Transverse colon (tissue), 4 donors: ENCODE data around the gene SMAD1. TPM values are rescaled to one million over a fixed set of nuclear protein-coding genes. Genes with fewer than 3 reads are reported as not detected.

Source experiments
- DNase-seq: peaks from one replicate; pipeline ENCODE4 v3.0.0-alpha.2; 2019
- H3K27ac ChIP-seq, 4 donors: fragments of 200-600 bp; sonication (generic); 2 replicates each; pipeline ENCODE4 v1.5.1; 2016 to 2018; ENCODE audit warnings: inconsistent platforms in 4 of 4
- H3K27me3 ChIP-seq: fragments of 200-600 bp; sonication (generic); 2 replicates; pipeline ENCODE4 v1.5.1; 2017; ENCODE audit warnings: inconsistent platforms
- H3K36me3 ChIP-seq, 4 donors: fragments of 200-600 bp; sonication (generic); 2 replicates each; pipeline ENCODE4 v1.5.1; 2017 to 2019; ENCODE audit warnings: inconsistent platforms in 4 of 4
- H3K4me1 ChIP-seq, 4 donors: fragments of 200-600 bp; sonication (generic); 2 replicates each; pipeline ENCODE4 v1.5.1; 2017 to 2020; ENCODE audit warnings: inconsistent platforms in 4 of 4
- H3K4me3 ChIP-seq, 4 donors: fragments of 200-600 bp; sonication (generic); 1 replicate in 1 of 4; 2 replicates in 3 of 4; pipeline versions ENCODE4 v1.5.1 to v1.6.1; 2017 to 2019; ENCODE audit warnings: inconsistent platforms in 4 of 4
- H3K9me3 ChIP-seq, 2 donors: fragments of 200-600 bp; sonication (generic); 2 replicates each; pipeline ENCODE4 v1.5.1; 2017 to 2019; ENCODE audit warnings: inconsistent platforms in 2 of 2
- EP300 ChIP-seq: sonication (generic); formaldehyde crosslinking; IDR thresholded peaks from one replicate; pipeline ENCODE4 v1.6.1; 2017; ENCODE audit warnings: antibody characterized with exemption, low read depth
- POLR2A ChIP-seq: fragments of 450-650 bp; IDR thresholded peaks from one replicate; pipeline ENCODE4 v1.6.1; 2016; ENCODE audit warnings: antibody characterized with exemption, mild to moderate bottlenecking, moderate library complexity
- POLR2AphosphoS5 ChIP-seq, 3 donors: sonication (generic); formaldehyde crosslinking; IDR thresholded peaks; one replicate each; pipeline ENCODE4 v1.6.1; 2016; ENCODE audit warnings: antibody characterized with exemption in 3 of 3
- WGBS, 2 donors: methylation state at CpG; one replicate each; pipeline ENCODE4 v1.1.5; 2018; ENCODE audit warnings: low coverage in 1 of 2; 5-methylcytosine and 5-hydroxymethylcytosine counted together
- in situ Hi-C, 4 donors: fragments of 200-750 bp; cut with MboI; loops; one replicate each; pipeline versions ENCODE4 v1.15.0 to v1.15.1; 2017; ENCODE audit warnings: low sequenced_read_pairs in 3 of 4, low pct_ligation_motif_present in 1 of 4, low pct_unique_long_range_greater_than_20kb in 1 of 4
- intact Hi-C: fragments of 100-400 bp; cut with DNase I; formaldehyde crosslinking; loops from one replicate; pipeline ENCODE4 v1.15.1; 2023; ENCODE audit warnings: low total_unique reads
- total RNA-seq, 4 donors: library from RNA; depleted of rRNA; stranded (reverse); fragments of >200 nt; gene quantifications; one replicate each; pipeline ENCODE4 v1.1.0, GENCODE V29; 2016
- TF ChIP-seq, protein P1 (sequence below), 5 experiments: fragments of 200-600 bp in 3 of 5; fragments of 450-650 bp in 2 of 5; sonication (generic) in 3 of 5; IDR thresholded peaks; 1 replicate in 2 of 5; 2 replicates in 3 of 5; pipeline ENCODE4 v1.5.1; 2016 to 2017; ENCODE audit warnings: antibody characterized with exemption in 5 of 5, inconsistent platforms in 3 of 5, mild to moderate bottlenecking in 2 of 5, moderate library complexity in 1 of 5

SMAD1 gene
- total RNA-seq, 4 donors from 2014 or later: 42.9 to 65.1 (median 46.5) TPM

DNA sequence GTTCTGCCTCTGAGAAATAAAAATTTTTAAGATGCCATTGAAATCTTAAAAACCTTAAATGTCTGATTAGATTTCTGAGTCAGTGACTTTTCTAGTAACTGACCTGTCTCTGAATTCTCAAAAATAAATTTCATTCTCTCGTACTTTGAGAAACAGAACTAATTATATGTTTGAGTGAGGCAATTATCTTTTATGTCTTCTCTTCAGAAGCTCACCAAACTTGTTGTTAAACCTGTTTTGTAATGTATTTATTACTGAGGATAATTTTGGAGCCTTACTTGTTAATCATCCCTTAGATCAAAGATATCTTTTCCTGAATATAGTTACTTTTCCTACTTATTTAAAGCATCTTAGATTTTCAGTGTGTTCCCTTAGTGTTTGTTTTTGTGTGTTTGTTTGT, 73.0 kb downstream of the SMAD1 start:
- TF ChIP-seq EP300 (no peak), POLR2AphosphoS5 (IDR thresholded peaks at IDR 0.05) (no peak), POLR2A (no peak)
- TF ChIP-seq, protein P1, sequence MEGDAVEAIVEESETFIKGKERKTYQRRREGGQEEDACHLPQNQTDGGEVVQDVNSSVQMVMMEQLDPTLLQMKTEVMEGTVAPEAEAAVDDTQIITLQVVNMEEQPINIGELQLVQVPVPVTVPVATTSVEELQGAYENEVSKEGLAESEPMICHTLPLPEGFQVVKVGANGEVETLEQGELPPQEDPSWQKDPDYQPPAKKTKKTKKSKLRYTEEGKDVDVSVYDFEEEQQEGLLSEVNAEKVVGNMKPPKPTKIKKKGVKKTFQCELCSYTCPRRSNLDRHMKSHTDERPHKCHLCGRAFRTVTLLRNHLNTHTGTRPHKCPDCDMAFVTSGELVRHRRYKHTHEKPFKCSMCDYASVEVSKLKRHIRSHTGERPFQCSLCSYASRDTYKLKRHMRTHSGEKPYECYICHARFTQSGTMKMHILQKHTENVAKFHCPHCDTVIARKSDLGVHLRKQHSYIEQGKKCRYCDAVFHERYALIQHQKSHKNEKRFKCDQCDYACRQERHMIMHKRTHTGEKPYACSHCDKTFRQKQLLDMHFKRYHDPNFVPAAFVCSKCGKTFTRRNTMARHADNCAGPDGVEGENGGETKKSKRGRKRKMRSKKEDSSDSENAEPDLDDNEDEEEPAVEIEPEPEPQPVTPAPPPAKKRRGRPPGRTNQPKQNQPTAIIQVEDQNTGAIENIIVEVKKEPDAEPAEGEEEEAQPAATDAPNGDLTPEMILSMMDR (IDR thresholded peaks at IDR 0.05): no peak
- WGBS, 2 donors: 50% methylated on average over 1 of the region's 1 CpG
- Histone ChIP-seq H3K4me3 (no peak overlapping the region), H3K27ac (no peak overlapping the region), H3K9me3 (no peaks in the 10 kb centered on the region), H3K36me3 (peaks cover 0 to 15% (median 6%) of the 10 kb centered on the region in 4 donors), H3K4me1 (no peaks in the 10 kb centered on the region), H3K27me3 (no peaks in the 10 kb centered on the region)
- no peak for DNase-seq
- intact Hi-C loops: loop anchor here (5.0 kb wide), 1 partner anchor 337 kb away; no protein-coding TSS in a partner anchor
- in situ Hi-C loops: loop anchor here (10.0 to 25.0 kb wide), 3 partner anchors 317 to 342 kb away; no protein-coding TSS in a partner anchor

- Histone ChIP-seq H3K9me3 (no peaks in the 10 kb centered on the region), H3K36me3 (peaks cover 0 to 15% (median 6%) of the 10 kb centered on the region in 4 donors), H3K4me1 (no peaks in the 10 kb centered on the region), H3K4me3 (no peak overlapping the region), H3K27me3 (no peaks in the 10 kb centered on the region), H3K27ac (no peak overlapping the region)
- intact Hi-C loops: loop anchor here (5.0 kb wide), 1 partner anchor 340 kb away; no protein-coding TSS in a partner anchor
- TF ChIP-seq POLR2A: no peak
- TF ChIP-seq, protein P1 (IDR thresholded peaks at IDR 0.05): peak; percentile 83 to 87 (median 86)
- WGBS, 2 donors: 0 to 10% methylated on average over 1 to 3 of the region's 3 CpGs
- peak; percentile 63 for DNase-seq
- in situ Hi-C loops: loop anchor here (10.0 to 25.0 kb wide), 3 partner anchors 320 to 345 kb away; no protein-coding TSS in a partner anchor
These were observed 76.1 kb downstream of the SMAD1 start for GRCh38 chr4:145557720-145558119.

DNA sequence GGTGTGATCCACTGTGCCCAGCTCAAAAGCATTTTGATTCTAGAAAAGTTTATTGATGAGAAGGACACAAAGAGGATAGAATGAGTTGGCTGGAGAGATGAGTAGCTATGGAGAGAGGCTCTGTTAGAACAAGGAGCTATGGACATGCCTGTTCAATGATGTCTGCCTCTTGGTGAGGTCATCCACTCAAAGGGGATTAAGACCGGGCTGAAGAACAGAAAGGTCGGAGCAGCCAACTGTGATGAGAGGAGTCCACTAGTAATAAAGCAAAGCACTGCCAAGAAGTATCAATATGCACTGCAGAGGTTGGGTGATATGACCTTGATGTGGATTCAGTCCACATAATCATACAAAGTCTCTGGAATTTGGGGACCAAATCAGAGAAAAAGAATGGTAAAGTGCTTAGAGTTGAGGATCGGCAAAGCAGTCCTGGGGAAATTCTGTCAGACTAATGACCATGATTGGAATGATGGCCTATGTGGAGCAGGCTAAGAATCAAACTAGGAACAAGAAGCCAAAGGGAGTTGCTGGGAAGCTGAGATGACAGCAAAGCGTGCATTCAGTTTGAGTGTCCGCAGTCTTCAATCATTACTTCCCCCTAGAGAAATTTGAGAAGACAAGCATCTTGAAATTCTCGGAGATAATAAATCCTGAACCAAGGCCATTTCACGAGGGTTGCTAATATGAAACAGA, 81.8 kb downstream of the SMAD1 start:
- Histone ChIP-seq H3K4me3 (no peak overlapping the region), H3K9me3 (peaks cover 0 to 3% of the 10 kb centered on the region in 2 donors), H3K27me3 (no peaks in the 10 kb centered on the region), H3K27ac (no peak overlapping the region), H3K36me3 (peaks cover 0 to 8% (median 2%) of the 10 kb centered on the region in 4 donors), H3K4me1 (no peaks in the 10 kb centered on the region)
- DNase-seq: no peak
- intact Hi-C loops (no loop called here), in situ Hi-C loops (loop anchor here in 3 of 4 donors (25.0 kb wide), 2 partner anchors 326 to 351 kb away; no protein-coding TSS in a partner anchor)
- WGBS, 2 donors: 77 to 86% methylated on average over 7 of the region's 7 CpGs
- TF ChIP-seq POLR2AphosphoS5 (IDR thresholded peaks at IDR 0.05) (no peak), POLR2A (no peak)

- Histone ChIP-seq H3K9me3 (peaks cover 0 to 3% of the 10 kb centered on the region in 2 donors), H3K27me3 (no peaks in the 10 kb centered on the region), H3K36me3 (no peaks in the 10 kb centered on the region), H3K27ac (no peak overlapping the region), H3K4me1 (no peaks in the 10 kb centered on the region), H3K4me3 (no peak overlapping the region)
- WGBS, 2 donors: 86 to 98% methylated on average over 2 of the region's 2 CpGs
- in situ Hi-C loops: loop anchor here in 3 of 4 donors (25.0 kb wide), 2 partner anchors 327 to 352 kb away; no protein-coding TSS in a partner anchor
- TF ChIP-seq POLR2A (no peak), POLR2AphosphoS5 (IDR thresholded peaks at IDR 0.05) (no peak), EP300 (no peak)
- TF ChIP-seq, protein P1 (IDR thresholded peaks at IDR 0.05): no peak
- DNase-seq: no peak
- intact Hi-C loops: no loop called here
These were observed 82.9 kb downstream of the SMAD1 start for GRCh38 chr4:145564540-145564939.
